HG02852 (cell line): Measurements from ENCODE around the gene RBM48.
A peak's percentile ranks its signal among the peaks of the same experiment; 100 is the strongest.
"Not testable (repeated sequence)": the region's sequence is repeated elsewhere in the genome, so short reads cannot be mapped to it uniquely, and the experiment has no call there.

Experiments used
- ATAC-seq: cut with Tn5 transposase; IDR thresholded peaks from one replicate; pipeline ENCODE4 v1.9.1; 2021; ENCODE audit warnings: mild to moderate bottlenecking, moderate library complexity; ENCODE audit not compliant: unreplicated experiment

RBM48 gene

GRCh38 chr7:92528188-92528957 is at the start of gene RBM48, which contains the start of gene PEX1:
Gene RBM48 (plus strand): TSS chr7:92528795. CDS start chr7:92528814, 19 bp downstream.
Gene PEX1 (minus strand): TSS chr7:92528520. CDS start chr7:92528435, 85 bp downstream.
- ATAC-seq, result peak; percentile 90

- not testable (repeated sequence) for ATAC-seq
Observed at GRCh38 chr7:92479146-92479545, 49.4 kb upstream of the RBM48 start.

- ATAC-seq, result not testable (repeated sequence)
Observed at GRCh38 chr7:92483624-92484023, 45.0 kb upstream of the RBM48 start.

GRCh38 chr7:92484226-92484625 is 44.4 kb upstream of the RBM48 start:
- ATAC-seq, result not testable (repeated sequence)

GRCh38 chr7:92485267-92485892 is 43.2 kb upstream of the RBM48 start:
- ATAC-seq, result no peak

GRCh38 chr7:92485974-92486373 is 42.6 kb upstream of the RBM48 start:
- no peak for ATAC-seq

GRCh38 chr7:92487804-92488203 is 40.8 kb upstream of the RBM48 start:
- no peak for ATAC-seq

- ATAC-seq, result no peak
Observed at GRCh38 chr7:92489634-92490033, 39.0 kb upstream of the RBM48 start.

GRCh38 chr7:92496876-92497275 is 31.7 kb upstream of the RBM48 start:
- no peak for ATAC-seq

- ATAC-seq, result no peak
Observed at GRCh38 chr7:92498557-92498956, 30.0 kb upstream of the RBM48 start.

- no peak for ATAC-seq
Observed at GRCh38 chr7:92503767-92504166, 24.8 kb upstream of the RBM48 start.

- ATAC-seq, result no peak
Observed at GRCh38 chr7:92504563-92504962, 24.0 kb upstream of the RBM48 start.

GRCh38 chr7:92506363-92506762 is 22.2 kb upstream of the RBM48 start:
- no peak for ATAC-seq

GRCh38 chr7:92508946-92509345 is 19.6 kb upstream of the RBM48 start:
- ATAC-seq, result no peak

GRCh38 chr7:92513167-92513902 is 15.3 kb upstream of the RBM48 start:
- ATAC-seq, result no peak

GRCh38 chr7:92517631-92518030 is 11.0 kb upstream of the RBM48 start:
- ATAC-seq, result no peak

GRCh38 chr7:92520024-92520423 is 8.6 kb upstream of the RBM48 start:
- ATAC-seq, result no peak

GRCh38 chr7:92523110-92523509 is 5.5 kb upstream of the RBM48 start:
- no peak for ATAC-seq

- ATAC-seq, result peak; percentile 40
Observed at GRCh38 chr7:92527300-92528187, 1.1 kb upstream of the RBM48 start.

- ATAC-seq, result peak; percentile 6
Observed at GRCh38 chr7:92528958-92529264, 316 bp downstream of the RBM48 start.

- no peak for ATAC-seq
Observed at GRCh38 chr7:92534572-92534971, 6.0 kb downstream of the RBM48 start.
